HEK293T (cell line): Measurements from ENCODE around the gene SH3D19.

Experiments
- ELF4 ChIP-seq: fragments of 450-650 bp; IDR thresholded peaks from 2 replicates; pipeline ENCODE4 v1.6.1; 2017; ENCODE audit warnings: antibody characterized with exemption
- FOXM1 ChIP-seq: fragments of 450-650 bp; IDR thresholded peaks from 2 replicates; pipeline ENCODE4 v1.6.1; 2017; ENCODE audit warnings: mild to moderate bottlenecking, borderline replicate concordance
- HDGF ChIP-seq: fragments of 450-650 bp; IDR thresholded peaks from 2 replicates; pipeline ENCODE4 v1.6.1; 2017; ENCODE audit warnings: antibody characterized with exemption, borderline replicate concordance
- LEF1 ChIP-seq: fragments of 450-650 bp; IDR thresholded peaks from 2 replicates; pipeline ENCODE4 v1.6.1; 2017; ENCODE audit warnings: mild to moderate bottlenecking, borderline replicate concordance
- SP1 ChIP-seq: fragments of 450-650 bp; IDR thresholded peaks from 2 replicates; pipeline ENCODE4 v1.6.1; 2017

- TF ChIP-seq FOXM1 (no peak), HDGF (no peak), SP1 (no peak), LEF1 (no peak), ELF4 (no peak)
Observed at GRCh38 chr4:151347490-151348235, 22.3 kb upstream of the SH3D19 start.
